ENCODE results near the gene SEC23B.

The SEC23B gene

GRCh38 chr20:18589941-18590674 lies 82.4 kb downstream of the SEC23B start:
- DNase-seq: no peak

- no peak for DNase-seq
Observed at GRCh38 chr20:18596270-18596669, 88.5 kb downstream of the SEC23B start.

- DNase-seq: no peak
Observed at GRCh38 chr20:18609741-18610140, 102.0 kb downstream of the SEC23B start.
